HepG2 (cell line): ENCODE measurements around the gene PRADC1. TPM values are rescaled to one million over a fixed set of nuclear protein-coding genes. Genes with fewer than 3 reads are reported as not detected.

Experiments used
- ATAC-seq: fragments of 200-7000 bp; cut with Tn5 transposase; 3 replicates; pipeline ENCODE4 v1.9.1; 2020; ENCODE audit warnings: mild to moderate bottlenecking, moderate library complexity
- BruUV-seq: library from RNA; stranded (reverse); fragments of 400-500 nt; replicated peaks from 2 replicates; lab custom pipeline; 2021; lab: Mats Ljungman, UMichigan
- CTCF ChIA-PET: fragments of 300-600 bp; formaldehyde crosslinking; extraction: SDS; loops from one replicate; lab custom pipeline; 2021; ENCODE audit warnings: low total read pairs, inconsistent platforms, low intra/inter-chr PET ratio; lab: Yijun Ruan, JAX
- POLR2A ChIA-PET: fragments of 350-600 bp; sonication (Branson Sonifier 250); formaldehyde crosslinking; loops from one replicate; lab custom pipeline; 2020; ENCODE audit warnings: antibody characterized with exemption, inconsistent platforms; lab: Yijun Ruan, JAX
- DNase-seq: peaks from one replicate; pipeline ENCODE4 v3.0.0-alpha.2; 2015; ENCODE audit warnings: low spot score
- FAIRE-seq: peaks from 3 replicates; lab custom pipeline; 2011; peaks lifted over from hg19 to GRCh38; lab: Jason Lieb, UNC
- H2AFZ ChIP-seq: one replicate; pipeline ENCODE4 v1.6.1; 2011; ENCODE audit warnings: low read length, inconsistent platforms
- H3K27ac ChIP-seq: fragments of 300-600 bp; 3 replicates; pipeline ENCODE4 v1.8.0; 2011; ENCODE audit warnings: mixed run types, mild to moderate bottlenecking, mixed read lengths, low read length, inconsistent platforms; ENCODE audit not compliant: insufficient read depth; ENCODE audit errors: extremely low read length
- H3K27me3 ChIP-seq, 2 experiments: fragments of 200-600 bp in 1 of 2; 2 replicates in 1 of 2; 3 replicates in 1 of 2; pipeline versions ENCODE4 v1.6.0 to v1.8.0; 2011; ENCODE audit warnings: low read length in 2 of 2, mild to moderate bottlenecking in 2 of 2, moderate library complexity in 2 of 2, inconsistent platforms in 1 of 2; ENCODE audit not compliant: insufficient read depth in 2 of 2, control insufficient read depth in 1 of 2
- H3K36me3 ChIP-seq, 2 experiments: fragments of 200-600 bp in 1 of 2; replicated peaks in 1 of 2; 2 replicates in 1 of 2; 3 replicates in 1 of 2; pipeline versions ENCODE4 v1.5.1 to v1.8.0; 2011; ENCODE audit warnings: low read length in 2 of 2, inconsistent platforms in 1 of 2; ENCODE audit not compliant: insufficient read depth in 2 of 2, control insufficient read depth in 1 of 2
- H3K4me1 ChIP-seq: 2 replicates; pipeline ENCODE4 v1.5.1; 2012; ENCODE audit warnings: low read length, inconsistent platforms; ENCODE audit not compliant: insufficient read depth
- H3K4me2 ChIP-seq: 2 replicates; pipeline ENCODE4 v1.6.0; 2011; ENCODE audit warnings: low read depth, low read length, inconsistent platforms
- H3K4me3 ChIP-seq, 3 experiments: fragments of 200-600 bp in 1 of 3; sonication (generic), shearing (Covaris generic) in 1 of 3; replicated peaks in 1 of 3; 2 replicates each; pipeline ENCODE4 v1.5.1; 2011 to 2016; ENCODE audit warnings: low read length in 3 of 3, inconsistent platforms in 2 of 3, low read depth in 2 of 3, mild to moderate bottlenecking in 2 of 3, control low read depth in 1 of 3, mixed read lengths in 1 of 3; ENCODE audit not compliant: insufficient read depth in 1 of 3
- H3K79me2 ChIP-seq: one replicate; pipeline ENCODE4 v1.6.1; 2011; ENCODE audit warnings: low read length, inconsistent platforms; ENCODE audit not compliant: insufficient read depth
- H3K9ac ChIP-seq: 2 replicates; pipeline ENCODE4 v1.6.0; 2011; ENCODE audit warnings: mild to moderate bottlenecking, low read depth, low read length, inconsistent platforms; ENCODE audit not compliant: insufficient read depth
- H3K9me3 ChIP-seq: 2 replicates; pipeline ENCODE4 v1.5.1; 2012; ENCODE audit warnings: mild to moderate bottlenecking, low read length
- H4K20me1 ChIP-seq: 2 replicates; pipeline ENCODE4 v1.6.0; 2011; ENCODE audit warnings: inconsistent platforms, mild to moderate bottlenecking, low read length, moderate library complexity; ENCODE audit not compliant: insufficient read depth
- ATM ChIP-seq: fragments of 450-650 bp; IDR thresholded peaks from 2 replicates; pipeline ENCODE4 v1.7.1; 2017; ENCODE audit warnings: mild to moderate bottlenecking, borderline replicate concordance
- HNF1B ChIP-seq: sonication (generic); formaldehyde crosslinking; IDR thresholded peaks from 2 replicates; pipeline ENCODE4 v1.5.1; 2020; ENCODE audit warnings: mild to moderate bottlenecking, moderate library complexity, missing genetic modification reagents
- PRDM4 ChIP-seq: sonication (generic); formaldehyde crosslinking; IDR thresholded peaks from 2 replicates; pipeline ENCODE4 v1.9.0; 2021; ENCODE audit warnings: missing genetic modification reagents, borderline replicate concordance
- PRMT3 ChIP-seq: sonication (generic); formaldehyde crosslinking; IDR thresholded peaks from 2 replicates; pipeline ENCODE4 v1.8.1; 2022; ENCODE audit warnings: low read depth, mild to moderate bottlenecking, moderate library complexity, missing genetic modification reagents, borderline replicate concordance
- RXRB ChIP-seq: IDR thresholded peaks from 2 replicates; pipeline ENCODE4 v1.6.1; 2016; ENCODE audit warnings: borderline replicate concordance, missing genetic modification reagents, missing compliant biosample characterization
- ZNF451 ChIP-seq: sonication (generic); formaldehyde crosslinking; IDR thresholded peaks from 2 replicates; pipeline ENCODE4 v1.5.0; 2020; ENCODE audit warnings: mild to moderate bottlenecking, missing genetic modification reagents
- ZNF496 ChIP-seq: sonication (generic); formaldehyde crosslinking; IDR thresholded peaks from 2 replicates; pipeline ENCODE4 v1.8.1; 2023; ENCODE audit warnings: mild to moderate bottlenecking, moderate library complexity, missing genetic modification reagents; ENCODE audit not compliant: insufficient replicate concordance
- ZNF556 ChIP-seq: sonication (generic); formaldehyde crosslinking; IDR thresholded peaks from 2 replicates; pipeline ENCODE4 v1.4.0; 2020; ENCODE audit warnings: mild to moderate bottlenecking, missing genetic modification reagents, borderline replicate concordance
- ZNF569 ChIP-seq: sonication (generic); formaldehyde crosslinking; IDR thresholded peaks from 2 replicates; pipeline ENCODE4 v1.5.0; 2020; ENCODE audit warnings: mild to moderate bottlenecking, missing genetic modification reagents, moderate library complexity, borderline replicate concordance
- ZNF83 ChIP-seq: sonication (generic); formaldehyde crosslinking; IDR thresholded peaks from 2 replicates; pipeline ENCODE4 v1.4.0; 2020; ENCODE audit warnings: missing genetic modification reagents, mild to moderate bottlenecking, borderline replicate concordance
- WGBS: methylation state at CpG from one replicate; pipeline ENCODE4 v1.1.6; 2017; ENCODE audit warnings: low lambda C conversion rate; 5-methylcytosine and 5-hydroxymethylcytosine counted together
- in situ Hi-C: cut with HindIII; loops from 2 replicates; pipeline ENCODE4 v1.10.0; 2017; ENCODE audit warnings: low pct_unique_long_range_greater_than_20kb; ENCODE audit not compliant: extremely low pct_ligation_motif_present
- intact Hi-C: fragments of 100-400 bp; cut with micrococcal nuclease; formaldehyde crosslinking; loops from one replicate; pipeline ENCODE4 v1.10.0; 2022; ENCODE audit not compliant: unreplicated experiment
- polyA plus RNA-seq, 8 experiments: library from polyadenylated mRNA; depleted of rRNA in 3 of 8; stranded (reverse) in 7 of 8; unstranded in 1 of 8; fragments of >200 nt; fragmentation: Illumina TruSeq in 4 of 8; extraction: Trizol in 4 of 8; gene quantifications; 2 replicates each; pipeline versions ENCODE4 v1.2.1 to v1.2.3, GENCODE V29; 2011 to 2016; ENCODE audit warnings: low read depth in 4 of 8, missing spikeins in 1 of 8, mixed read lengths in 1 of 8; ENCODE audit not compliant: insufficient read depth in 1 of 8
- total RNA-seq, 5 experiments: library from RNA; depleted of rRNA; stranded (reverse); fragments of >200 nt; fragmentation: Illumina TruSeq; extraction: Trizol; gene quantifications; 2 replicates each; pipeline ENCODE4 v1.2.3, GENCODE V29; 2016; ENCODE audit warnings: low read depth in 1 of 5

Gene PRADC1
- total and polyA plus RNA-seq, 2 of the 13 experiments (the other 11 are each of a cell fraction or from before 2014, with no cell fraction given): 12.1 to 37.2 TPM

DNA sequence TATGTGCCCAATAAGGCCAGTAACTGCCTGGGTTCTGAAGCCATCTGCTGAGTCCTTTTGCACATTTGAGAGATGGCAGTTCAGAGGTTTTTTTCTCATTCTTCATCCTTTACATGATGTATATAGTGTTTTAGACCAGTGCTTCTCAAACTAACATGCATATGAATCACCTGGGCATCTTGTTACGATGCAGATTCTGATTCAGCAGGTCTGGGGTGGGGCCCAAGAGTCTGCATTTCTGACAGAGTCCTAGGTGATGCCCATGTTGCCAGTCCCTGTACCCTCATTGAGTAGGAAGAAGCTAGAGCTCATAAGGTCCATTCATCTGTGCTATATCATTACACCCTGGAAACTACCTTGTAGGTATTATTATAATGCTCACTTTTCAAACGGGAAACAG is 15.2 kb downstream of the PRADC1 start:
- no TSS peak for BruUV-seq
- no peak overlapping the region for H2AFZ ChIP-seq
- H3K27me3 ChIP-seq: no peaks in the 10 kb centered on the region
- TF ChIP-seq RXRB: no peak
- TF ChIP-seq PRDM4 (CRISPR knock-in tag): no peak
- no peak for TF ChIP-seq ZNF569 (CRISPR knock-in tag)
- TF ChIP-seq ZNF451 (CRISPR knock-in tag): no peak
- TF ChIP-seq ATM: no peak
- no peak for TF ChIP-seq ZNF496 (CRISPR knock-in tag)
- no peak for TF ChIP-seq PRMT3 (CRISPR knock-in tag)
- TF ChIP-seq HNF1B (CRISPR knock-in tag): no peak
- no peak for TF ChIP-seq ZNF83 (CRISPR knock-in tag)
- no peak for TF ChIP-seq ZNF556 (CRISPR knock-in tag)
- ChIA-PET POLR2A (interaction anchor here (3.0 to 5.6 kb wide), 2 partner anchors 12 to 16 kb away, joined by 10 to 37 read pairs; partner anchors contain the start of genes CCT7 and PRADC1), CTCF (no interaction called here)
- intact Hi-C loops (loop anchor here (10.0 kb wide), 1 partner anchor 167 kb away; the partner anchor contains the start of gene ALMS1), in situ Hi-C loops (no loop called here)
- WGBS: 84% methylated on average over 2 of the region's 2 CpGs
- H4K20me1 ChIP-seq: peaks cover 12% of the 10 kb centered on the region; the same call in 1 of the 2 replicates
- DNase-seq (no peak), ATAC-seq (no peak), FAIRE-seq (no peak)
- no peak overlapping the region for H3K4me2 ChIP-seq
- peaks cover 28 to 53% of the 10 kb centered on the region in 2 experiments for H3K36me3 ChIP-seq
- H3K27ac ChIP-seq: no peak overlapping the region
- H3K79me2 ChIP-seq: peaks cover 48% of the 10 kb centered on the region
- H3K4me1 ChIP-seq: peaks cover 29% of the 10 kb centered on the region
- no peak overlapping the region for H3K9ac ChIP-seq
- H3K4me3 ChIP-seq: no peak overlapping the region
- H3K9me3 ChIP-seq: no peaks in the 10 kb centered on the region
